ENCODE data around the gene AEBP2.
"Not testable (repeated sequence)": the region's sequence is repeated elsewhere in the genome, so short reads cannot be mapped to it uniquely, and the experiment has no call there.

Gene AEBP2

GRCh38 chr12:19404242-19404880 is 34.9 kb upstream of the AEBP2 start:
- TF ChIP-seq TAF1 (IDR thresholded peaks at IDR 0.05; ENCODE audit: borderline replicate concordance, low read depth, low read length) (no peak), POLR2AphosphoS5 (IDR thresholded peaks at IDR 0.05; ENCODE audit: low read depth, low read length) (no peak), POLR2A (IDR thresholded peaks at IDR 0.05; ENCODE audit: low read depth, low read length) (no peak)
- no peak for FAIRE-seq
- DNase-seq (ENCODE audit: insufficient read length), result no peak

- DNase-seq (ENCODE audit: insufficient read length), result no peak
- no peak for FAIRE-seq
- no peak for TF ChIP-seq TAF1 (IDR thresholded peaks at IDR 0.05; ENCODE audit: borderline replicate concordance, low read depth, low read length)
- TF ChIP-seq POLR2AphosphoS5 (IDR thresholded peaks at IDR 0.05; ENCODE audit: low read depth, low read length), result no peak
- no peak for TF ChIP-seq POLR2A (IDR thresholded peaks at IDR 0.05; ENCODE audit: low read depth, low read length)
These were observed 29.9 kb upstream of the AEBP2 start for GRCh38 chr12:19409376-19409775.

- DNase-seq (ENCODE audit: insufficient read length) (no peak), FAIRE-seq (no peak)
- TF ChIP-seq POLR2AphosphoS5 (IDR thresholded peaks at IDR 0.05; ENCODE audit: low read depth, low read length), result no peak
These were observed 29.1 kb upstream of the AEBP2 start for GRCh38 chr12:19410211-19410610.

- no peak for TF ChIP-seq POLR2AphosphoS5 (IDR thresholded peaks at IDR 0.05; ENCODE audit: low read depth, low read length)
- TF ChIP-seq TAF1 (IDR thresholded peaks at IDR 0.05; ENCODE audit: borderline replicate concordance, low read depth, low read length), result no peak
- no peak for TF ChIP-seq POLR2A (IDR thresholded peaks at IDR 0.05; ENCODE audit: low read depth, low read length)
- FAIRE-seq (no peak), DNase-seq (ENCODE audit: insufficient read length) (no peak)
These were observed 28.6 kb upstream of the AEBP2 start for GRCh38 chr12:19410629-19411185.

- no peak for TF ChIP-seq TAF1 (IDR thresholded peaks at IDR 0.05; ENCODE audit: borderline replicate concordance, low read depth, low read length)
- TF ChIP-seq POLR2AphosphoS5 (IDR thresholded peaks at IDR 0.05; ENCODE audit: low read depth, low read length), result no peak
- DNase-seq (ENCODE audit: insufficient read length) (no peak), FAIRE-seq (no peak)
These were observed 27.8 kb upstream of the AEBP2 start for GRCh38 chr12:19411234-19412204.

GRCh38 chr12:19412844-19413243 is 26.4 kb upstream of the AEBP2 start:
- DNase-seq (ENCODE audit: insufficient read length) (no peak), FAIRE-seq (no peak)
- TF ChIP-seq TAF1 (IDR thresholded peaks at IDR 0.05; ENCODE audit: borderline replicate concordance, low read depth, low read length) (no peak), POLR2A (IDR thresholded peaks at IDR 0.05; ENCODE audit: low read depth, low read length) (no peak), POLR2AphosphoS5 (IDR thresholded peaks at IDR 0.05; ENCODE audit: low read depth, low read length) (no peak)

- FAIRE-seq; DNase-seq (ENCODE audit: insufficient read length): not testable (repeated sequence)
These were observed 25.7 kb upstream of the AEBP2 start for GRCh38 chr12:19413582-19413981.

GRCh38 chr12:19415563-19415962 is 23.7 kb upstream of the AEBP2 start:
- no peak for DNase-seq (ENCODE audit: insufficient read length)
- no peak for FAIRE-seq
- no peak for TF ChIP-seq POLR2A (IDR thresholded peaks at IDR 0.05; ENCODE audit: low read depth, low read length)

GRCh38 chr12:19419086-19419485 is 20.2 kb upstream of the AEBP2 start:
- FAIRE-seq (no peak), DNase-seq (ENCODE audit: insufficient read length) (no peak)
- TF ChIP-seq TAF1 (IDR thresholded peaks at IDR 0.05; ENCODE audit: borderline replicate concordance, low read depth, low read length) (no peak), POLR2A (IDR thresholded peaks at IDR 0.05; ENCODE audit: low read depth, low read length) (no peak), POLR2AphosphoS5 (IDR thresholded peaks at IDR 0.05; ENCODE audit: low read depth, low read length) (no peak)

- FAIRE-seq, result no peak
- TF ChIP-seq POLR2A (IDR thresholded peaks at IDR 0.05; ENCODE audit: low read depth, low read length) (no peak), TAF1 (IDR thresholded peaks at IDR 0.05; ENCODE audit: borderline replicate concordance, low read depth, low read length) (no peak)
- no peak for DNase-seq (ENCODE audit: insufficient read length)
These were observed 17.6 kb upstream of the AEBP2 start for GRCh38 chr12:19421503-19422282.

GRCh38 chr12:19423166-19423930 is 15.9 kb upstream of the AEBP2 start:
- FAIRE-seq (no peak), DNase-seq (ENCODE audit: insufficient read length) (no peak)
- no peak for TF ChIP-seq TAF1 (IDR thresholded peaks at IDR 0.05; ENCODE audit: borderline replicate concordance, low read depth, low read length)
- TF ChIP-seq POLR2AphosphoS5 (IDR thresholded peaks at IDR 0.05; ENCODE audit: low read depth, low read length), result no peak
- no peak for TF ChIP-seq POLR2A (IDR thresholded peaks at IDR 0.05; ENCODE audit: low read depth, low read length)

Measured in GM12892 (cell line).